ENCODE data around the gene STX12. TPM values are rescaled to one million over a fixed set of nuclear protein-coding genes. Genes with fewer than 3 reads are reported as not detected.

The STX12 gene
- total and polyA plus RNA-seq, 2 donors from 2014 or later = 27.9 to 49.0 TPM

- Histone ChIP-seq H3K4me3 (ENCODE audit: low read length in 3 of 3) (no peak overlapping the region), H3K4me1 (ENCODE audit: control insufficient read depth in 2 of 3, insufficient read depth in 2 of 3, low read depth in 1 of 3, low read length in 3 of 3) (peaks cover 2 to 7% (median 4%) of the 10 kb centered on the region in 3 donors), H3K36me3 (ENCODE audit: control insufficient read depth in 2 of 3, insufficient read depth in 3 of 3, low read length in 3 of 3) (no peaks in the 10 kb centered on the region), H3K9ac (ENCODE audit: low read length in 3 of 3) (no peak overlapping the region), H3K27me3 (ENCODE audit: control insufficient read depth, insufficient read depth, low read length) (no peaks in the 10 kb centered on the region), H3K9me3 (ENCODE audit: control insufficient read depth in 2 of 3, insufficient read depth in 1 of 3, low read length in 3 of 3) (no peaks in the 10 kb centered on the region), H3K27ac (ENCODE audit: low read depth in 2 of 2, low read length in 2 of 2) (no peak overlapping the region)
- FAIRE-seq (no peak), DNase-seq (no peak)
- intact Hi-C loops (cut with DNase I) = no loop called here
- TF ChIP-seq CTCF (IDR thresholded peaks at IDR 0.05; ENCODE audit: borderline replicate concordance, extremely low read depth, insufficient read depth) = no peak
These were observed 5.0 kb downstream of the STX12 start for GRCh38 chr1:27778056-27778455.

- Histone ChIP-seq H3K36me3 (ENCODE audit: control insufficient read depth in 2 of 3, insufficient read depth in 3 of 3, low read length in 3 of 3) (no peaks in the 10 kb centered on the region), H3K4me3 (ENCODE audit: low read length in 3 of 3) (no peak overlapping the region), H3K9ac (ENCODE audit: low read length in 3 of 3) (no peak overlapping the region), H3K4me1 (ENCODE audit: control insufficient read depth in 2 of 3, insufficient read depth in 2 of 3, low read depth in 1 of 3, low read length in 3 of 3) (peaks cover under 1 to 2% (median 1%) of the 10 kb centered on the region in 3 donors), H3K27me3 (ENCODE audit: control insufficient read depth, insufficient read depth, low read length) (no peaks in the 10 kb centered on the region), H3K27ac (ENCODE audit: low read depth in 2 of 2, low read length in 2 of 2) (no peak overlapping the region), H3K9me3 (ENCODE audit: control insufficient read depth in 2 of 3, insufficient read depth in 1 of 3, low read length in 3 of 3) (no peaks in the 10 kb centered on the region)
- DNase-seq (no peak), FAIRE-seq (no peak)
- intact Hi-C loops (cut with DNase I) = no loop called here
- no peak for TF ChIP-seq CTCF (IDR thresholded peaks at IDR 0.05; ENCODE audit: borderline replicate concordance, extremely low read depth, insufficient read depth)
These were observed 6.1 kb downstream of the STX12 start for GRCh38 chr1:27779122-27779521.

GRCh38 chr1:27782950-27783349 lies 9.9 kb downstream of the STX12 start:
- no peak for TF ChIP-seq CTCF (IDR thresholded peaks at IDR 0.05; ENCODE audit: borderline replicate concordance, extremely low read depth, insufficient read depth)
- no peak overlapping the region for H3K9ac ChIP-seq (ENCODE audit: low read length in 3 of 3)
- H3K27me3 ChIP-seq (ENCODE audit: control insufficient read depth, insufficient read depth, low read length) = no peaks in the 10 kb centered on the region
- no peak overlapping the region for H3K4me3 ChIP-seq (ENCODE audit: low read length in 3 of 3)
- no peak for DNase-seq
- no peak for FAIRE-seq
- H3K9me3 ChIP-seq (ENCODE audit: control insufficient read depth in 2 of 3, insufficient read depth in 1 of 3, low read length in 3 of 3) = no peaks in the 10 kb centered on the region
- H3K4me1 ChIP-seq (ENCODE audit: control insufficient read depth in 2 of 3, insufficient read depth in 2 of 3, low read depth in 1 of 3, low read length in 3 of 3) = peaks cover 0 to 9% (median 5%) of the 10 kb centered on the region in 3 donors
- intact Hi-C loops (cut with DNase I) = no loop called here
- H3K36me3 ChIP-seq (ENCODE audit: control insufficient read depth in 2 of 3, insufficient read depth in 3 of 3, low read length in 3 of 3) = no peaks in the 10 kb centered on the region
- H3K27ac ChIP-seq (ENCODE audit: low read depth in 2 of 2, low read length in 2 of 2) = no peak overlapping the region

GRCh38 chr1:27784700-27785099 lies 11.7 kb downstream of the STX12 start:
- Histone ChIP-seq H3K9me3 (ENCODE audit: control insufficient read depth in 2 of 3, insufficient read depth in 1 of 3, low read length in 3 of 3) (no peaks in the 10 kb centered on the region), H3K9ac (ENCODE audit: low read length in 3 of 3) (no peak overlapping the region), H3K36me3 (ENCODE audit: control insufficient read depth in 2 of 3, insufficient read depth in 3 of 3, low read length in 3 of 3) (no peaks in the 10 kb centered on the region), H3K4me3 (ENCODE audit: low read length in 3 of 3) (no peak overlapping the region), H3K27me3 (ENCODE audit: control insufficient read depth, insufficient read depth, low read length) (no peaks in the 10 kb centered on the region), H3K27ac (ENCODE audit: low read depth in 2 of 2, low read length in 2 of 2) (no peak overlapping the region), H3K4me1 (ENCODE audit: control insufficient read depth in 2 of 3, insufficient read depth in 2 of 3, low read depth in 1 of 3, low read length in 3 of 3) (peaks cover 0 to 9% (median 8%) of the 10 kb centered on the region in 3 donors)
- no peak for FAIRE-seq
- no peak for TF ChIP-seq CTCF (IDR thresholded peaks at IDR 0.05; ENCODE audit: borderline replicate concordance, extremely low read depth, insufficient read depth)
- intact Hi-C loops (cut with DNase I) = no loop called here
- no peak for DNase-seq
